ENCODE results near the gene TRAF4.

DNA sequence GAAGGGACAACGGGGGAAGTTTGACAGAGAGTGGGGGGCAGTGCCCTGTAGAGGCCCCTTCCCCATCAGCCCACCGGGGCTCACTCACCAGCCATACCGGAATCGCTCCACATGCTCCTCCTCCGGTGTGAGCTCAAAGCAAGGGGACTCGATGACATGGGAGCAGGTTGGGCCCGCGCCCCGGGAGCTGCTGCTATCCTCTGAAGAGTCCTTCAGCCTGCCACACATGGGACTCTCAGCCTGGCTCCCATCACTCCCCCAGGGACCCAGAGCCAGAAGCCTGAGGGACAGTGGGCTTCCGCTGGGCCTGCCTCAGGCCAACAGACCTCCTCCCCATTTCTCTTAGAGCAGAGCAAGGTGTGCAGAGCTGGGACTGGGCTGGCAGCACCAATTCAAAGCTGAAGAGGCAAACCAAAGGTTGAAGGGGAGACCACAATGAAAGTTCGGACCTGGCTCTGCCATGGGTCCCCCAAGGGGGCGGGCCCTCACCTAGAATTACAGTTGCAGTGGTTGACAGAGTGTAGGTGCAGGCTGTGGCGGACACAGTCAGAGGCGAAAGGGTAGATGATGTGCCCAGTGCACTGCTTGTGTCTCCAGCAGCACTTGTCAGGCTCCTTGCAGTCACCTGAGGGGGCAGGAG, 39.5 kb upstream of the TRAF4 start:
- TF ChIP-seq RARB (CRISPR knock-in tag; IDR thresholded peaks at IDR 0.05), result no peak
- TF ChIP-seq, protein P1, sequence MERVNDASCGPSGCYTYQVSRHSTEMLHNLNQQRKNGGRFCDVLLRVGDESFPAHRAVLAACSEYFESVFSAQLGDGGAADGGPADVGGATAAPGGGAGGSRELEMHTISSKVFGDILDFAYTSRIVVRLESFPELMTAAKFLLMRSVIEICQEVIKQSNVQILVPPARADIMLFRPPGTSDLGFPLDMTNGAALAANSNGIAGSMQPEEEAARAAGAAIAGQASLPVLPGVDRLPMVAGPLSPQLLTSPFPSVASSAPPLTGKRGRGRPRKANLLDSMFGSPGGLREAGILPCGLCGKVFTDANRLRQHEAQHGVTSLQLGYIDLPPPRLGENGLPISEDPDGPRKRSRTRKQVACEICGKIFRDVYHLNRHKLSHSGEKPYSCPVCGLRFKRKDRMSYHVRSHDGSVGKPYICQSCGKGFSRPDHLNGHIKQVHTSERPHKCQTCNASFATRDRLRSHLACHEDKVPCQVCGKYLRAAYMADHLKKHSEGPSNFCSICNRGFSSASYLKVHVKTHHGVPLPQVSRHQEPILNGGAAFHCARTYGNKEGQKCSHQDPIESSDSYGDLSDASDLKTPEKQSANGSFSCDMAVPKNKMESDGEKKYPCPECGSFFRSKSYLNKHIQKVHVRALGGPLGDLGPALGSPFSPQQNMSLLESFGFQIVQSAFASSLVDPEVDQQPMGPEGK (CRISPR knock-in tag; IDR thresholded peaks at IDR 0.05; ENCODE audit: borderline replicate concordance), result no peak
- TF ChIP-seq BACH2 (CRISPR knock-in tag; IDR thresholded peaks at IDR 0.05; ENCODE audit: borderline replicate concordance), result no peak
- no peak for TF ChIP-seq ZFP30 (CRISPR knock-in tag; IDR thresholded peaks at IDR 0.05)
- TF ChIP-seq ESRRG (CRISPR knock-in tag; IDR thresholded peaks at IDR 0.05), result no peak
- TF ChIP-seq CSDC2 (CRISPR knock-in tag; IDR thresholded peaks at IDR 0.05), result no peak
- no peak for TF ChIP-seq ARNTL (CRISPR knock-in tag; IDR thresholded peaks at IDR 0.05; ENCODE audit: borderline replicate concordance, low read depth)
- no peak for TF ChIP-seq ZNF70 (CRISPR knock-in tag; IDR thresholded peaks at IDR 0.05)
- no peak for TF ChIP-seq ZFP3 (CRISPR knock-in tag; IDR thresholded peaks at IDR 0.05)
